Activated T-helper 9 cell treated with anti-CD3 and anti-CD28 coated beads, Interleukin-2, amount 50 U/mL, for 16 hours (primary cell): ENCODE data around the gene LACC1.

Experiments used
- DNase-seq: peaks from one replicate; pipeline ENCODE4 v3.0.0-alpha.2; 2020; ENCODE audit warnings: low read depth

LACC1 gene

GRCh38 chr13:43884222-43884621, 4.5 kb downstream of the LACC1 start:
- DNase-seq, result no peak

- no peak for DNase-seq
Measured at GRCh38 chr13:43894438-43894837, 14.7 kb downstream of the LACC1 start.

- no peak for DNase-seq
Measured at GRCh38 chr13:43895940-43896339, 16.2 kb downstream of the LACC1 start.

GRCh38 chr13:43905435-43906031, 25.8 kb downstream of the LACC1 start:
- DNase-seq, result no peak

GRCh38 chr13:43908156-43909126, 28.7 kb downstream of the LACC1 start:
- no peak for DNase-seq

- no peak for DNase-seq
Measured at GRCh38 chr13:43910856-43911255, 31.2 kb downstream of the LACC1 start.

GRCh38 chr13:43911278-43911677, 31.6 kb downstream of the LACC1 start:
- no peak for DNase-seq

- no peak for DNase-seq
Measured at GRCh38 chr13:43911871-43912270, 32.2 kb downstream of the LACC1 start.

GRCh38 chr13:43915451-43915850, 35.7 kb downstream of the LACC1 start:
- DNase-seq, result no peak

- no peak for DNase-seq
Measured at GRCh38 chr13:43916828-43917227, 37.1 kb downstream of the LACC1 start.

GRCh38 chr13:43918636-43919035, 38.9 kb downstream of the LACC1 start:
- DNase-seq, result no peak

GRCh38 chr13:43920965-43921674, 41.4 kb downstream of the LACC1 start:
- no peak for DNase-seq

- DNase-seq, result no peak
Measured at GRCh38 chr13:43924549-43925245, 45.0 kb downstream of the LACC1 start.

GRCh38 chr13:43929947-43930346, 50.2 kb downstream of the LACC1 start:
- no peak for DNase-seq

GRCh38 chr13:43933378-43933777, 53.7 kb downstream of the LACC1 start:
- no peak for DNase-seq

GRCh38 chr13:43934273-43934672, 54.6 kb downstream of the LACC1 start:
- DNase-seq, result no peak

- DNase-seq, result no peak
Measured at GRCh38 chr13:43935878-43936277, 56.2 kb downstream of the LACC1 start.

GRCh38 chr13:43936647-43937046, 56.9 kb downstream of the LACC1 start:
- no peak for DNase-seq

- DNase-seq, result no peak
Measured at GRCh38 chr13:43937839-43938238, 58.1 kb downstream of the LACC1 start.

GRCh38 chr13:43938449-43938848, 58.7 kb downstream of the LACC1 start:
- DNase-seq, result no peak

- DNase-seq, result no peak
Measured at GRCh38 chr13:43939086-43939485, 59.4 kb downstream of the LACC1 start.

GRCh38 chr13:43942286-43942685, 62.6 kb downstream of the LACC1 start:
- DNase-seq, result no peak
